ENCODE measurements around the gene CPXM2.

- TF ChIP-seq CTCF (IDR thresholded peaks at IDR 0.05) (no peak), RCOR1 (IDR thresholded peaks at IDR 0.05; ENCODE audit: low read depth, low read length) (no peak), MAZ (IDR thresholded peaks at IDR 0.05; ENCODE audit: borderline replicate concordance, low read depth, low read length) (no peak), HEYL (CRISPR knock-in tag; IDR thresholded peaks at IDR 0.05) (no peak), KDM5A (IDR thresholded peaks at IDR 0.05) (no peak), ESRRA (IDR thresholded peaks at IDR 0.05; ENCODE audit: borderline replicate concordance, low read length) (no peak), PHF8 (IDR thresholded peaks at IDR 0.05; ENCODE audit: borderline replicate concordance, low read depth) (no peak), BCL3 (IDR thresholded peaks at IDR 0.05) (no peak), MAX (IDR thresholded peaks at IDR 0.05) (no peak), POLR2A (IDR thresholded peaks at IDR 0.05; ENCODE audit: low read length) (no peak), FOSL2 (IDR thresholded peaks at IDR 0.05) (no peak), FOSL2 (CRISPR knock-in tag; IDR thresholded peaks at IDR 0.05) (0 out of 2 replicates have a peak, but pooled peaks have one; percentile 3), CEBPB (IDR thresholded peaks at IDR 0.05) (peak in 1 of 2 experiments; percentile 26; a peak in 1 of 4 replicates)
Measured at GRCh38 chr10:123808906-123809305, 82.7 kb downstream of the CPXM2 start.
